ENCODE data around the gene DCUN1D3.

DCUN1D3 gene

GRCh38 chr16:20889625-20890275 is 10.4 kb downstream of the DCUN1D3 start:
- TF ChIP-seq CTCF (IDR thresholded peaks at IDR 0.05; ENCODE audit: control insufficient read depth, extremely low read depth, insufficient read depth): no peak
- no peak for DNase-seq (ENCODE audit: low read depth)
- no peak overlapping the region for H3K4me3 ChIP-seq (ENCODE audit: low read depth, low read length)

- no peak for DNase-seq (ENCODE audit: low read depth)
- no peak overlapping the region for H3K4me3 ChIP-seq (ENCODE audit: low read depth, low read length)
- no peak for TF ChIP-seq CTCF (IDR thresholded peaks at IDR 0.05; ENCODE audit: control insufficient read depth, extremely low read depth, insufficient read depth)
These were observed 13.0 kb downstream of the DCUN1D3 start for GRCh38 chr16:20887207-20887606.

- DNase-seq (ENCODE audit: low read depth): no peak
- TF ChIP-seq CTCF (IDR thresholded peaks at IDR 0.05; ENCODE audit: control insufficient read depth, extremely low read depth, insufficient read depth): no peak
- no peak overlapping the region for H3K4me3 ChIP-seq (ENCODE audit: low read depth, low read length)
These were observed 13.8 kb downstream of the DCUN1D3 start for GRCh38 chr16:20886320-20886719.

GRCh38 chr16:20884240-20884556 is 16.0 kb downstream of the DCUN1D3 start:
- no peak for DNase-seq (ENCODE audit: low read depth)
- H3K4me3 ChIP-seq (ENCODE audit: low read depth, low read length): no peak overlapping the region
- no peak for TF ChIP-seq CTCF (IDR thresholded peaks at IDR 0.05; ENCODE audit: control insufficient read depth, extremely low read depth, insufficient read depth)

- H3K4me3 ChIP-seq (ENCODE audit: low read depth, low read length): no peak overlapping the region
- TF ChIP-seq CTCF (IDR thresholded peaks at IDR 0.05; ENCODE audit: control insufficient read depth, extremely low read depth, insufficient read depth): no peak
- no peak for DNase-seq (ENCODE audit: low read depth)
These were observed 16.5 kb downstream of the DCUN1D3 start for GRCh38 chr16:20883554-20884239.

GRCh38 chr16:20881503-20881878 is 18.7 kb downstream of the DCUN1D3 start:
- TF ChIP-seq CTCF (IDR thresholded peaks at IDR 0.05; ENCODE audit: control insufficient read depth, extremely low read depth, insufficient read depth): no peak
- H3K4me3 ChIP-seq (ENCODE audit: low read depth, low read length): no peak overlapping the region
- no peak for DNase-seq (ENCODE audit: low read depth)
